ENCODE data around the gene LYPD6.

LYPD6 gene

GRCh38 chr2:149329068-149329467 lies 1.3 kb upstream of the LYPD6 start (continued):
- no peak for TF ChIP-seq ZFHX2 (tag by site-specific recombination; conservative IDR thresholded peaks at IDR 0.05)
- TF ChIP-seq SP2 (tag by site-specific recombination; IDR thresholded peaks at IDR 0.05), result no peak
- TF ChIP-seq ZNF514 (tag by site-specific recombination; IDR thresholded peaks at IDR 0.05), result no peak
- no peak for TF ChIP-seq ZNF23 (tag by site-specific recombination; IDR thresholded peaks at IDR 0.05; ENCODE audit: borderline replicate concordance)
- no peak for TF ChIP-seq ZBTB48 (tag by site-specific recombination; IDR thresholded peaks at IDR 0.05)
- no peak for TF ChIP-seq ZNF560 (tag by site-specific recombination; IDR thresholded peaks at IDR 0.05; ENCODE audit: borderline replicate concordance)
- TF ChIP-seq ZBTB6 (tag by site-specific recombination; IDR thresholded peaks at IDR 0.05), result no peak
- no peak for TF ChIP-seq ZNF521 (tag by site-specific recombination; IDR thresholded peaks at IDR 0.05)
- TF ChIP-seq TRIM28 (IDR thresholded peaks at IDR 0.05; ENCODE audit: borderline replicate concordance, low read length), result no peak
- TF ChIP-seq ZNF561 (tag by site-specific recombination; IDR thresholded peaks at IDR 0.05; ENCODE audit: borderline replicate concordance), result no peak
- TF ChIP-seq, protein P1, sequence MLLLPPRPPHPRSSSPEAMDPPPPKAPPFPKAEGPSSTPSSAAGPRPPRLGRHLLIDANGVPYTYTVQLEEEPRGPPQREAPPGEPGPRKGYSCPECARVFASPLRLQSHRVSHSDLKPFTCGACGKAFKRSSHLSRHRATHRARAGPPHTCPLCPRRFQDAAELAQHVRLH (tag by site-specific recombination; IDR thresholded peaks at IDR 0.05), result no peak
- TF ChIP-seq, protein P2, sequence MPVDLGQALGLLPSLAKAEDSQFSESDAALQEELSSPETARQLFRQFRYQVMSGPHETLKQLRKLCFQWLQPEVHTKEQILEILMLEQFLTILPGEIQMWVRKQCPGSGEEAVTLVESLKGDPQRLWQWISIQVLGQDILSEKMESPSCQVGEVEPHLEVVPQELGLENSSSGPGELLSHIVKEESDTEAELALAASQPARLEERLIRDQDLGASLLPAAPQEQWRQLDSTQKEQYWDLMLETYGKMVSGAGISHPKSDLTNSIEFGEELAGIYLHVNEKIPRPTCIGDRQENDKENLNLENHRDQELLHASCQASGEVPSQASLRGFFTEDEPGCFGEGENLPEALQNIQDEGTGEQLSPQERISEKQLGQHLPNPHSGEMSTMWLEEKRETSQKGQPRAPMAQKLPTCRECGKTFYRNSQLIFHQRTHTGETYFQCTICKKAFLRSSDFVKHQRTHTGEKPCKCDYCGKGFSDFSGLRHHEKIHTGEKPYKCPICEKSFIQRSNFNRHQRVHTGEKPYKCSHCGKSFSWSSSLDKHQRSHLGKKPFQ (tag by site-specific recombination; IDR thresholded peaks at IDR 0.05), result no peak

DNA sequence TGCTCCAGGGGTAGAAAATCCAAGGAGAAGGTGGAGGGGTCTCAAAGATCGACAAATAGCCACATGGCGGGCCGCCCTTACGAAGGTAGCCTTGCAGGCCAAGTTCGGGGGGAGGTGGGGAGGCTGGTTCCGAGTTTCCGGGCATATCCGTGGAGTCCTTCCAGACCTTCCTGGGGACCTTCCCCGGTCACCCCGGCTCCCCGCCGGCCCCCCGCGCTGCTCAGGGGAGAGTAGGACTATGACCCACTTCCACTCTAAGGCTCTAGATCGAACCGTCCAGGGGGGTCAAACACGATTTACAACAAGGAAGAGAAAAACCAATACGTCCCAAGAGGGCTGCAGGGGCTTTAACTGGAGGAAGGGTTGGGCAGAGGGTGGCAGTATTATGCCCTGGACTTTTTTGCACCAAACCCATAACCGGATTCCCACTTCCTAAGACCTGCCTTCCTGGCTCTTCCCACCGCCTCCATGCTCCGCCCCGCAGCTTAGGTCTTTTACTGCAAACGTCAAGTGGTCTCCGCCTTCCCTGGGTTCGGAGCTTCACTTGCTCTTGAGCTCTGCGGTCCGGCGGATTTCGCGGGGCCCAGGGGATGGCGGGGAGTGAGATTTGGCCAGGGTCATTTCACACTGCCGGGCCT lies 779 bp upstream of the LYPD6 start:
- Histone ChIP-seq H3K27ac (ENCODE audit: extremely low read depth, low read depth, low read length) (peak overlapping the region; percentile 94), H3K36me3 (ENCODE audit: control insufficient read depth in 2 of 2, insufficient read depth in 1 of 2, low read length in 2 of 2) (no peaks in the 10 kb centered on the region), H3K9me3 (ENCODE audit: control insufficient read depth, insufficient read depth, low read depth, low read length) (no peaks in the 10 kb centered on the region), H3K4me3 (ENCODE audit: low read depth, low read length) (peak overlapping the region; percentile 78), H3K4me1 (ENCODE audit: control insufficient read depth, insufficient read depth, low read length) (peaks cover 4% of the 10 kb centered on the region; the same call in 1 of the 2 replicates)
- POLR2A ChIA-PET, result interaction anchor here (0.9 to 1.4 kb wide), 6 partner anchors 9 to 1156 kb away, joined by 4 to 5 read pairs (median 4); no protein-coding TSS in a partner anchor
- CTCF ChIA-PET, result interaction anchor here (0.7 to 1.3 kb wide), 10 partner anchors 12 to 336 kb away, joined by 3 to 8 read pairs (median 3); no protein-coding TSS in a partner anchor
- TF ChIP-seq ZNF23 (tag by site-specific recombination; IDR thresholded peaks at IDR 0.05; ENCODE audit: borderline replicate concordance) (no peak), IKZF3 (tag by site-specific recombination; IDR thresholded peaks at IDR 0.05) (0 out of 2 replicates have a peak, but pooled peaks have one; percentile 44), ZNF335 (tag by site-specific recombination; conservative IDR thresholded peaks at IDR 0.05) (peak; percentile 86), ZNF311 (tag by site-specific recombination; IDR thresholded peaks at IDR 0.05; ENCODE audit: borderline replicate concordance) (no peak), ZNF600 (tag by site-specific recombination; IDR thresholded peaks at IDR 0.05) (peak; percentile 11; the same call in 1 of the 2 replicates), ZBTB17 (tag by site-specific recombination; IDR thresholded peaks at IDR 0.05) (no peak; the same call in none of the 2 replicates), ELK4 (IDR thresholded peaks at IDR 0.05; ENCODE audit: borderline replicate concordance, low read depth, low read length) (no peak), RBAK (tag by site-specific recombination; IDR thresholded peaks at IDR 0.05) (no peak), SP3 (tag by site-specific recombination; IDR thresholded peaks at IDR 0.05) (peak; percentile 61), ZNF529 (tag by site-specific recombination; IDR thresholded peaks at IDR 0.05; ENCODE audit: insufficient replicate concordance) (no peak), ZFP37 (tag by site-specific recombination; IDR thresholded peaks at IDR 0.05) (no peak), ZBTB20 (tag by site-specific recombination; IDR thresholded peaks at IDR 0.05) (peak; percentile 82), ZNF202 (tag by site-specific recombination; IDR thresholded peaks at IDR 0.05; ENCODE audit: borderline replicate concordance) (no peak), ZXDB (tag by site-specific recombination; IDR thresholded peaks at IDR 0.05) (peak; percentile 55), ZNF146 (tag by site-specific recombination; IDR thresholded peaks at IDR 0.05) (no peak)
- TF ChIP-seq, protein P2 (tag by site-specific recombination; IDR thresholded peaks at IDR 0.05), result peak; percentile 58; the same call in 1 of the 2 replicates
- TF ChIP-seq, protein P3, sequence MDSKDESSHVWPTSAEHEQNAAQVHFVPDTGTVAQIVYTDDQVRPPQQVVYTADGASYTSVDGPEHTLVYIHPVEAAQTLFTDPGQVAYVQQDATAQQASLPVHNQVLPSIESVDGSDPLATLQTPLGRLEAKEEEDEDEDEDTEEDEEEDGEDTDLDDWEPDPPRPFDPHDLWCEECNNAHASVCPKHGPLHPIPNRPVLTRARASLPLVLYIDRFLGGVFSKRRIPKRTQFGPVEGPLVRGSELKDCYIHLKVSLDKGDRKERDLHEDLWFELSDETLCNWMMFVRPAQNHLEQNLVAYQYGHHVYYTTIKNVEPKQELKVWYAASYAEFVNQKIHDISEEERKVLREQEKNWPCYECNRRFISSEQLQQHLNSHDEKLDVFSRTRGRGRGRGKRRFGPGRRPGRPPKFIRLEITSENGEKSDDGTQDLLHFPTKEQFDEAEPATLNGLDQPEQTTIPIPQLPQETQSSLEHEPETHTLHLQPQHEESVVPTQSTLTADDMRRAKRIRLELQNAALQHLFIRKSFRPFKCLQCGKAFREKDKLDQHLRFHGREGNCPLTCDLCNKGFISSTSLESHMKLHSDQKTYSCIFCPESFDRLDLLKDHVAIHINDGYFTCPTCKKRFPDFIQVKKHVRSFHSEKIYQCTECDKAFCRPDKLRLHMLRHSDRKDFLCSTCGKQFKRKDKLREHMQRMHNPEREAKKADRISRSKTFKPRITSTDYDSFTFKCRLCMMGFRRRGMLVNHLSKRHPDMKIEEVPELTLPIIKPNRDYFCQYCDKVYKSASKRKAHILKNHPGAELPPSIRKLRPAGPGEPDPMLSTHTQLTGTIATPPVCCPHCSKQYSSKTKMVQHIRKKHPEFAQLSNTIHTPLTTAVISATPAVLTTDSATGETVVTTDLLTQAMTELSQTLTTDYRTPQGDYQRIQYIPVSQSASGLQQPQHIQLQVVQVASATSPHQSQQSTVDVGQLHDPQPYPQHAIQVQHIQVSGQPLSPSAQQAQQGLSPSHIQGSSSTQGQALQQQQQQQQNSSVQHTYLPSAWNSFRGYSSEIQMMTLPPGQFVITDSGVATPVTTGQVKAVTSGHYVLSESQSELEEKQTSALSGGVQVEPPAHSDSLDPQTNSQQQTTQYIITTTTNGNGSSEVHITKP (tag by site-specific recombination; IDR thresholded peaks at IDR 0.05), result no peak; the same call in 1 of the 2 replicates
